Amniotic stem cell (primary cell): ENCODE data around the gene NUDT3.
"Not testable (repeated sequence)": the region's sequence is repeated elsewhere in the genome, so short reads cannot be mapped to it uniquely, and the experiment has no call there.

Experiments
- DNase-seq: peaks from one replicate; lab custom pipeline; 2025; lab: John Stamatoyannopoulos, UW

The NUDT3 gene

DNA sequence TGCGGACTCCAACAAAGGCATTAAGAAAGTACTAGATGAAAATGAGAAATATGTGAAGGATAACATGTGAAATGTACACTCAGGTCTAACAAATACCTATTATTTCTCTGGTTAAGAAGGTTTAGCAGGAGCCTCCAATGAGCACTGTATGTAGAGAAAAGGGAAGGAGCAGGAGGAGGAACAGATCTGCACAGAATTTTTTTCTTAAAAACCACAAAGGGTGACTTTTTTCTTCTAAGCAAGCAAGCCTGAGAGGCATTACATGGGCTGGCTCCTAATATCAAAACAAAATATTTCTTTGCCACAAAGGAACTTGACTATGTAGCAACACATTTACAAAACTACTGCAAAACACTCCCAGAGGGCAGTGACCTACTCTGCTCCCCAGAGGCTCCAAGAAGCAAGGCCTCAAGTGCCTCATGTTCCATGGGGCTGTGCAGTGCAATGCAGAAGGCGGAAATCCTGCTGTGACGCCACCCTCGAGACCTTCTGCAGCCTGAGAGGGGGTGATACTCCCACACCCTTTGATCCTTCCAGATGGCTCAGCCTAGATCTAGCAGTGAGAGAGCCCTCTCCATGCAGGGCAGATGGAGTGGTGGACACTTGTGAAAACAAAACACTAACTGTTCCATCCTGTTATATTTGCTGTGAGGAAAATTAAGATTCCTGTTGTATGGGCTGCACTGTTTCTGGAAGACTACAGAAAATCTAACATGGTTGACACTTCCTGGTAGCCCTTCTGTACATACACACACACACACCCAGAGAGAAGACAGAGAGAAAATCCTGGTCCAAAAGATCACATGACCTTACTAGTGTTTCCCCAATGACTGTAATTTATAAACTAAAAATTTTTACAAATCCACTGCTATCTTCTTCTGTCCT is 107.7 kb downstream of the NUDT3 start:
- DNase-seq: no peak

DNA sequence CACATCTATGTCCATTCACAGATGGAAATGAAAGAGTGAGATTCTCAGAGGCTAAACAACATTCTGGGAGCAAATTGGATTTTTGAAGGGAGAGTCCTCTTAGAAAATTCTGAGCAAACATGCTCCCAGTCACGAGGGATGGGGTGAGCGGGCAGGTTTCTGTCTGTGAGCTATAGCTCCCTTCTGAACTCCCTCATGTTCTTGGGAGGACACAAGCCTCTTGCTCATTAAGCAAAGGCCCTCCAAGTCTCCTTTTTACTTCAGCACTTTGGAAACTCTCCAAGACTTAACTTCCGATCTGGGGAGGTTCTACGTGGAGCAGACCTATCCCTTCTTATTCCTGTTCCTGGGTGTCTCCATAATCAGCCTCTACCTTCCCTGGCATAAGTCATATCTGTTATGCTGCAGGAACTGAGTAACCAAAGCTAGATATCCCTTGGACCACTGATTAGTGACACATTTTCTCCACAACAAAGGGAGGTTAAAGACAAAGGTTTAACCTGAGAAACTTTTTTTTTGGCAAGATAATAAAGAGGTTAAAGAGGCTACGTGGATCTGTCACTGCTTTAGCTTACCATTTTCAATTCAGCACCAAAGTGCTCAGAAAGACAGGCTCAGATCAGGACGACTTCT is 110.7 kb downstream of the NUDT3 start:
- DNase-seq: no peak

DNA sequence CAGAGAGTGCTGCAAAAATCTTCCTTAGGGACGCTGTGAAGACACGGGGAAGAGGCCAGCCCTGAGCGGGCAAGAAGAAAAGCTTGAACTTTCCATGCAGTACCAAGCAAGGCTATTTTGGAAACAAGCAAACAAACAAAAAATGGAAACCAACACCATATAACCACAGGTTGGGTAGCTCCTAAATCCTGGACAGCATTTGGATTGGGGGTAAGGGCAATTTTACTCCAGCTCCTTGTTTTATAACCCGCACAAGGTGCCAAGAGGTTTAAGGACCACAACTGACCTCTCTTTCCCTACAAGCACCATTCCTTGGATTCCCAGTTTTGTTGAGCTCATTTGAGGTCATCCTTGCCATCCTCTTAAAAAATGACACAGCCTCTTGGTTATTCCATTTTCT is 112.3 kb downstream of the NUDT3 start:
- no peak for DNase-seq

DNA sequence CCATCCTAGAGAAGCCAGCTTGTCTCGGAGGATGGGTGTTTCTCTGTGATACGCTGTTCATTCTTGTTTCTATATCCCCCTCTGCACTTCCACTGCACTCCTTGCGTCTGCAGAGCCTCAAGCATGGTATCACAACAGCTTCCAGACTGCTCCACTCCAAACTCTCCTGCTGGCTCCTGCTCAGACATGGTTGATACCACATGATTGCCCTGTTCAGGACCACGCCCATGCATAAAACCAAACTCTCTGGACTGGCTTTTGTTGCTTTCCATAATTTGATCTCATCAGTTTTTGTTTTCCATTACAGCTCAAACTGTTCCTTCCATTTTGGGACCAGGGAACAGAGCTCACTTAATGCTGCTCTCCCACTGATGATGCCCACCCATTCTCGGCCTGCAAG is 113.6 kb downstream of the NUDT3 start:
- no peak for DNase-seq

DNA sequence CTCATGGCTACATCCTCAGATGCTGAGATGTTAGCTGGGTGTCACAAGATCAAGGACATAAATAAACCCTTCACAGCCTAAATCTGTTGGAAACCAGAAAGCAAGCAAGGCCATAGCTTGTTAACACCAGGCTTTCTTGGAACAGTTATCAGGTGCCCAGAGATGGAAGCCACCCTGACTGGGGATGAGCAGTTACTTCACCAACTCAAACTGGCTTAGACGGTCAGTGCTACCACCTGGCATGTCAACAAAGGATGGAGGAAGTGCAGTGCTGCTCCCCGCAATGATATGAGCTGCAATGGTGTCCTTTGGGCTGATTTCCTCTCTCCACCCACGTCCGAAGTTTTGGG is 114.7 kb downstream of the NUDT3 start:
- DNase-seq: no peak

DNA sequence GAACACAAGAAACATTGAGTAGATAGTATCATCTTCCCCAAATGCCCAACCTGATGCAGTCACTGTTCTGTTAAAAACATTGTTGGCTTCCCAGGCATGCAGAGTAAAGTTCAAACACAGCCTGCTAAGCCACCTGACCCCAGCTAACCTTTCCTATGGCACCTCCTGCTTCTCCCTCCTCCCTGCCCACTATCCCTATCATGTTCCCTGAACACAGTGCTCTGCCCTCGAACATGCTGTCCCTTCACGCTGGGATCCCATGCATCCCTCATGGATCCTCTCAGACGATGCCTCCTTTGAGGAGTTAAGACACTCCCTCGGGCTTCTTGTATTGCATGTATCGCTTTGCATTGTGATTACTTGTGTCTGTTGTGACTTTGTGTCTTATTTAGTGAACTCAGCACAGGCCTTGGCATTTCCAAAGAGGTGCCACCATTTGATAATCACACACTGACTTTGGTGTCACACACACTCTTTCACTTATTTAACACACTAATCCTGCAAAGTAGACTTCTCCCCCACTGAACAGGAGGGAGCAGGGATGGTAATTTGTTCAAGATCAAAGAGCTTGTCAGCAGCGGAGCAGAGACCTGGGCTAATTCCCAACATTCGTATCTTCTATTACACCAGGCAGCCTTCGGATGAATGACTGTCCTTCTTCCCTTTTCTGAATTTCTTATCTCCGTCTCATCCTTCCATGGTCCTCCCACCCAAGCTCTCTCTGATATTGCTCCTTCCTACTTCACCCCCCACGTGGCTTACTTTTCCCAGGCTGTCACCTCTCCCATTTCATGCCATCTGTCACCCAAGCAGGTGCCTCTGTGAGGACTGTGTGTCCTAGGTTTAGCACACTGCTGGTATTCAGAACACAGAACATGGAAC is 115.3 kb downstream of the NUDT3 start:
- DNase-seq: no peak

DNA sequence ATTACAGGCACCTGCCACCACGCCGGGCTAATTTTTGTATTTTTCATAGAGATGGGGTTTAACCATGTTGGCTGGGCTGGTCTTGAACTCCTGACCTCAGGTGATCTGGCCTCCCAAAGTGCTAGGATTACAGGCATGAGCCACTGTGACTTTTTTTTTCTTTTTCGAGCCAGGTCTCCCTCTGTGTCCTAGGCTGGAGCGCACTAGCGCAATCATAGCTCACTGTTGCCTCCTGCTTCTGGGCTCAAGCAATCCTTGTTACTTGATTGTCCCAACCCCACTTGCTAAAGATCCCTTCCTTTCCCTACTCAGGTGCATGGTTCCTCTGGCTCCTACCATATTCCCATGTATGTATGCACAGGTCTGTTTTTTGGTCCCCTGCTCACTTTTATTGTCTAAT is 116.3 kb downstream of the NUDT3 start:
- DNase-seq: no peak

DNA sequence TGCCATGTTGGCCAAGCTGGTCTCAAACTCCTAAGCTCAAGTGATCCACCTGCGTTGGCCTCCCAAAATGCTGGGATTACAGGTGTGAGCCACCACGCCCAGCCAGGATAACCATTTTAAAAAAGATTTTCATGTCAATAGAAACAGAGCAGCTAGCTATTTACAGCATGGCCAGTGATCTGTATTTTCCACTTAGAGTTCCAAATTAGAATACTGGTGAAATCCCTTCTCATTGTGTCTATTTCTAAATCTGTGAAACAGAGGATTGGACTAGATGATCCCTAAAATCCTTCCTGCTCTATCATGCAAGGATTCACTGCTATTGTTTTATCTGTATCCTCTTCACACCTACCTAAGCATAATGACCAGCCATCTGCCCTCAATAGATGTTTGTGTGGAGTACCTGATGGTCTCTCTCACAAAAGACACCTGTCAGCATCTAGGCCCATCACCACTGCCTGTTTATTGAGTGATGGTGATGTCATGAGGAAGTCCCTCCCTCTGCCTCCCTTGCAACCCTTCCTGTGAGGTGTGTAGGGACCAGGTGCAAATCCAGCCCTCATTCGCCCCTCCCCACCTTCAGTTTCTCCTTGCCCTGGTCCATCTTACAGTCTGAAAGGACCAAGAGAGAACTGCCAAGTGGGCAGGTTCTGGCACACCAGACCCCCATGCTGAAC is 117.2 kb downstream of the NUDT3 start:
- no peak for DNase-seq

DNA sequence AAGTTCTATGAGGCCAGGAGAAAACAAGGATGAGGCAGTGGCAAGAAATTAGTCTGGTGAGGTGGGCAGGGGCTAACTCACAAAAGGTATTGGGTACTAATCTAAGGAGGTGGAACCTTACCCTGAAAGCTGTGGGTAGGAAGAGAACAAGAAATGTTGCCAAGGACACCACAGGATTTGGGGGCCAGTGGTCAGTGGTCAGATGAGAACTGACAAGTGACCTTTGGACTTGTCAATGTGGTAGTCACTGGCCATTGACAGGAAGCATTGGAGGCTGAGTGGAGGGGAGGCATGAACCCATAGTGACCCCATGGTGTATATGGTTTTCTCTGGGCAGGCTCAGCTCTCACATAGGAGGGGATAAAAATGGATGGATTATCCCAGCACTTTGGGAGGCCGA is 118.3 kb downstream of the NUDT3 start:
- no peak for DNase-seq

DNA sequence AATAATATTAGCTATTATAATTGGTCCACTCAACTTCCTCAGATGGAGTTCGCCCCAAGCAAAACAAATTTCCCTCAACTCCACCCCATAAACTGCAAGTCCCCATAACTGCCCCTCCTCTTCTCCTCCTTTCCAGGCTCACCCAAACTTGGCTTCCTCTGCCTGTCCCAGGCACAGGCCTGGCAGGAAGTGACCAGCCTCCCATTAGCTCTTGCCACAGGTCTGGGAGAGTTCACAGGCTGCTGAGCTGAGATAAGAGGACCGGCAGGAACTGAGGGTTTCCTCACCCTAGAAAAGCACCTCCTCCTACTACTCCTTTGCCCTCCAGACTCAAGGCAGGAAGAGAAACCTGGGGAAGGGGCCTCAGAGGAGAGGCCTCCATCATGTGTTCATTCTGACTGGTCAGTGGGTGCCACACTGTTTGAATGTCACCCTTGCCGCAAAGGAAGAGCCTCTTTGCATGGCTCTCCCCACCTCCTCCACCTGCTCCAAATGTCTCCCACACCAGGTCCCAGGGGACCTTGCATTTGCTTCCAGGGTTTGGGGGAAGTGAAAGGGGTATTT is 119.1 kb downstream of the NUDT3 start:
- no peak for DNase-seq

DNA sequence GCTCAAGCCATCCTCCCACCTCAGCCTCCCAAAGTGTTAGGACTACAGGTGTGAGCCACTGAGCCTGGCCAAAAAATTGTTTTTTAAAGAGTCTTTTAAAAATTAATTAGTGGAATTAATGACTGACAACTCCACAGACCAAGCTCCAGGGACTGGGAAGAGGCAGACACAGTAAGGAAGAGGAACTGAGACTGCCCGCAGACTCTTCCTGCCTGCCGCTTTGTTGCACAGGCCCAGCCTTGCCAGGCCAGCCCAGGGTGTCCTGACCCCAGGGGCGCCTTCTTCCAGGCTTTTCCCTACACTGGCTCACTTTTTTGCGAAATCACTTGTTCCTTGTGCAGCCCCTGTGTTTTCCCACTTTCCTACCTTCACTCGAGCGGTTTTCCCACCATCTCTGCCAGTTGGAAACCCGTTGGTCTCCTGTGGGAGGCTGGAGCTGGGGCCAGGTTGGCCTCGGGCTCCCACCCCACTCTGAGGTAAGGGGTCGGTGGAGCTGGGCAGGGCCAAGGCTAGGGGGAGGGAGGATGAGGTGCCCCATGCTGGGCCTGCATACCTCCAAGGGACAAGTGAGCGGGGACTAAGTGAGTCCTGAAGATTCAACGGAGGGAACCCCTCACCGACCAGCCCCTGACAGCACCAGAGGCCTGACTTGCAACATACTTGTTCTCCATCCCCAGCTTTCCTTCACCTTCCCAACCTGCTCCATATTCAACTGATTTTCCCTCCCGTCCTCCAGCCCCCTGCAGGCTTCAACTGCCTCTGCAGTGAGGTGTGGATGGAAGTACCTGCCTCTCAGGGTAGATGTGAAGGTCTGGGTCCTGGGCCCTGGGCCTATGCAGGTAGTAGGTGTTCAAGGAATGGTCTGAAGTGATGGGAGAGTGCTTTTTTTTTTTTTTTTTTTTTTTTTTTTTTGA is 120.2 kb downstream of the NUDT3 start:
- no peak for DNase-seq

DNA sequence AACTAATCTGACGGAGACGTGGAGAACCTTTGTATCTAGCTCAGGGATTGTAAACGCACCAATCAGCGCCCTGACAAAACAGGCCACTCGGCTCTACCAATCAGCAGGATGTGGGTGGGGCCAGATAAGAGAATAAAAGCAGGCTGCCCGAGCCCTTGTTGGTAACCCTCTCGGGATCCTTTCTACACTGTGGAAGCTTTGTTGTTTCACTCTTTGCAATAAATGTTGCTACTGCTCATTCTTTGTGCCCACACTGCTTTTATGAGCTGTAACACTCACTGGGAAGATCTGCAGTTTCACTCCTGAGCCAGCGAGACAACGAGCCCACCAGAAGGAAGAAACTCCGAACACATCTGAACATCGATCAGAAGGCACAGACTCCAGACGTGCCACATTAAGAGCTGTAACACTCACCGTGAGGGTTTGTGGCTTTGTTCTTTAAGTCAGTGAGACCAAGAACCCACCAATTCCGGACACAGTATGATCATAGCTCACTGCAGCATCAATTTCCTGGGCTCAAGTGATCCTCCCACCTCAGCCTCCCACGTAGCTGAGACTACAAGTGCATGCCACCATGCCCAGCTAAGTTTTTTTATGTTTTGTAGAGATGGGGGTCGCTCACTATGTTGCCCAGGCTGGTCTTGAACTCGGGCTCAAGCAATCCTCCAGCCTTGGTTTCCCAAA is 122.7 kb downstream of the NUDT3 start:
- DNase-seq: not testable (repeated sequence)

DNA sequence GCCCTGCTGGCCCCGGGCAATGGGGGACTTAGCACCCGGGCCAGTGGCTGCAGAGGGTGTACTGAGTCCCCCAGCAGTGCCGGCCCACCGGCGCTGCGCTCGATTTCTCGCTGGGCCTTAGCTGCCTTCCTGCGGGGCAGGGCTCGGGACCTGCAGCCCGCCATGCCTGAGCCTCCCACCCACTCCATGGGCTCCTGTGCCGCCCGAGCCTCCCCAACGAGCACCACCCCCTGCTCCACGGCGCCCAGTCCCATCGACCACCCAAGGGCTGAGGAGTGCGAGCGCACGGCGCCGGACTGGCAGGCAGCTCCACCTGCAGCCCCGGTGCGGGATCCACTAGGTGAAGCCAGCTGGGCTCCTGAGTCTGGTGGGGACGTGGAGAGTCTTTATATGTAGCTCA is 123.3 kb downstream of the NUDT3 start:
- DNase-seq: not testable (repeated sequence)

DNA sequence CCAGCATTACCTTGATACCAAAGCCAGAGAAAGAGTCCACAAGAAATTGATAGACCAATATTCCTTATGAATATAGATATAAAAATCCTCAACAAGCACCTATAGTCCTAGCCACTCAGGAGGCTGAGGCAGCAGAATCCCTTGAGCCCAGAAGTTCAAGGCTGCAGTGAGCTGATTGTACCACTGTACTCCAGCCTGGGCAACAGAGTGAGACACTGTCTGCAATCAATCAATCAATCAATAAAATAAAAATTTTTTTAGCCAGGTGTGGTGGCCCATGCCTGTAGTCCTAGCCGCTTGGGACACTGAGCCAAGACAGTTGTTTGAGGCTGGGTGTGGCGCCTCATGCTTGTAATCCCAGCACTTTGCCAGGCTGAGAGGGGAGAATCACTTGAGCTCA is 124.7 kb downstream of the NUDT3 start:
- DNase-seq: no peak

DNA sequence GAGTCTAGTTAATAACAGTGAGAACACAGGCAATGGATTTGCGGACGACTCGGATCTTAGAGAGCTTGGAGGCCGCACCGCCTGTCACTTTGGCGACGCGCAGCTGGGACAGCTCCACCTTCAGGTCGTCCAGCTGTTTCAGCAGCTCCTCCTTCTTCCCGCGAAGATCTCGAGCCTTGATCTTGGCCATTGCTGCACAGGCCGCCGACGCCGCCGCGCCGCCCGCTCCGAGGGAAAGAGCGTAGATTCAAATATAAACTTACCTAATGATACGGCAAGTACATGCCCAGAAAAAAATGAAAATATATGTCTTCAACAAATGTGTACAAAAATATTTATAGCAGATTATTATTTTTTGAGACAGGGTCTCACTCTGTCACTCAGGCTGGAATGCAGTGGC is 129.0 kb downstream of the NUDT3 start:
- DNase-seq: not testable (repeated sequence)

DNA sequence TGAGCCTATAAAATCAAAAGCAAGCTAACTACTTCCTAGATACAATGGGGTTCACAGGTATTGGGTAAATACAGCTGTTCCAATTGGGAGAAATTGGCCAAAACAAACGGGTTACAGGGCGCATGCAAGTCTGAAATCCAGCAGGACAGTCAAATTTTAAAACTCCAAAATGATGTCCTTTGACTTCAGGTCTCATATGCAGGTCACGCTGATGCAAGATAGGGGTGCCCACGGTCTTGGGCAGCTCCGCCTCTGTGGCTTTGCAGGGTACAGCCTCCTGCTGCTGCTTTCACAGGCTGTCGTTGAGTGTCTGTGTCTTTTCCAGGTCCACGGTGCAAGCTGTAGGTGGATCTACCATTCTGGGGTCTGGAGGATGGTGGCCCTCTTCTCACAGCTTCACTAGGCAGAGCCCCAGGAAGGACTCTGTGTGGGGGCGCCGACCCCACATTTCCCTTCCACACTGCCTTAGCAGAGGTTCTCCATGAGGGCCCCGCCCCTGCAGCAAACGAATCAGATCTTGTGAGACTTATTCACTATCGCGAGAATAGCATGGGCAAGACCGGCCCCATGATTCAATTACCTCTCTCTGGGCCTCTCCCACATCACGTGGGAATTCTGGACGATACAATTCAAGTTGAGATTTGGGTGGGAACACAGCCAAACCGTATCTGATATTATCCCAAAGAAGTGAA is 131.7 kb downstream of the NUDT3 start:
- DNase-seq: no peak

DNA sequence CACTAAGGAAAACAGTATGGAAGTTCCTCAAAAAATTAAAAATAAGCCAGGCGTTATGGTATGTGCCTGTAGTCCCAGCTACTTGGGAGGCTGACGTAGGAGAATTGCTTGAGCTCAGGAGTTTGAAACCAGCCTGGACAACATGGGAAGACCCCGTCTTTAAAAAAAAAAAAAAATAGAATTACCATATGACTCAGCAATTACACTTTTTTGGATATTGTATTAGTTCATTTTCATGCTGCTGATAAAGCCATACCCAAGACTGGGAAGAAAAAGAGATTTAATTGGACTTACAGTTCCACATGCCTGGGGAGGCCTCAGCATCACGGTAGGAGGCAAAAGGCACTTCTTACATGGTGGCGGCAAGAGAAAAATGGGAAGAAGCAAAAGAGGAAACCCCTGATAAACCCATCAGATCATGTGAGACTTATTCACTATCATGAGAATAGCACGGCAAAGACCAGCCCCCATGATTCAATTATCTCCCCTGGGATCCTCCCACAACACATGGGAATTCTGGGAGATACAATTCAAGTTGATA is 132.9 kb downstream of the NUDT3 start:
- no peak for DNase-seq

DNA sequence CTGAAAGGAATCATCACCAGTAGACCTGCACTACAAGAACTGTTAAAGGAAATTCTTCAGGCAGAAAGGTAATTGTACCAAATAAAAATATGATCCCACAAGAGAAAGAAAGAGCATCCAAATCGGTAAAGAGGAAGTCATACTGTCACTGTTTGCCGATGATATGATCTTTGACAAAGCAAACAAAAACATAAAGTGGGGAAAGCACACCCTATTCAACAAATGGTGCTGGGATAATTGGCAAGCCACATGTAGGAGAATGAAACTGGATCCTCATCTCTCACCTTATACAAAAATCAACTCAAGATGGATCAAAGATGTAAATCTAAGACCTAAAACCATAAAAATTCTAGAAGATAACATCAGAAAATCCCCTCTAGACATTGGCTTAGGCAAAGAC is 140.1 kb downstream of the NUDT3 start:
- not testable (repeated sequence) for DNase-seq
